Activated CD4-positive, CD25-positive, alpha-beta regulatory T cell treated with anti-CD3 and anti-CD28 coated beads, Interleukin-2, amount 50 U/mL, for 16 hours (primary cell): ENCODE results near the gene SEC22A.

Experiments used
- DNase-seq: peaks from one replicate; pipeline ENCODE4 v3.0.0-alpha.2; 2020; ENCODE audit warnings: low read depth, low spot score

The SEC22A gene

GRCh38 chr3:123201557-123202427 is at the start of gene SEC22A:
Gene SEC22A, plus strand, starts transcription at chr3:123201943. Its CDS starts 7,275 bp downstream, at chr3:123209218.
- peak; percentile 92 for DNase-seq

- no peak for DNase-seq
Observed at GRCh38 chr3:123152687-123153086, 49.1 kb upstream of the SEC22A start.

- DNase-seq, result no peak
Observed at GRCh38 chr3:123153125-123154019, 48.4 kb upstream of the SEC22A start.

GRCh38 chr3:123154020-123154985 is 47.4 kb upstream of the SEC22A start:
- DNase-seq, result no peak

- no peak for DNase-seq
Observed at GRCh38 chr3:123155471-123156011, 46.2 kb upstream of the SEC22A start.

GRCh38 chr3:123156276-123156995 is 45.3 kb upstream of the SEC22A start:
- no peak for DNase-seq

GRCh38 chr3:123157209-123157597 is 44.5 kb upstream of the SEC22A start:
- no peak for DNase-seq

GRCh38 chr3:123157598-123158287 is 44.0 kb upstream of the SEC22A start:
- DNase-seq, result no peak

- DNase-seq, result no peak
Observed at GRCh38 chr3:123158330-123158729, 43.4 kb upstream of the SEC22A start.

- DNase-seq, result no peak
Observed at GRCh38 chr3:123158899-123159390, 42.8 kb upstream of the SEC22A start.

GRCh38 chr3:123159926-123160635 is 41.7 kb upstream of the SEC22A start:
- no peak for DNase-seq

- DNase-seq, result no peak
Observed at GRCh38 chr3:123161167-123161566, 40.6 kb upstream of the SEC22A start.

- DNase-seq, result no peak
Observed at GRCh38 chr3:123163141-123163540, 38.6 kb upstream of the SEC22A start.

- no peak for DNase-seq
Observed at GRCh38 chr3:123165163-123165562, 36.6 kb upstream of the SEC22A start.

GRCh38 chr3:123167686-123168085 is 34.1 kb upstream of the SEC22A start:
- no peak for DNase-seq

GRCh38 chr3:123168122-123168521 is 33.6 kb upstream of the SEC22A start:
- no peak for DNase-seq

- no peak for DNase-seq
Observed at GRCh38 chr3:123168605-123169004, 33.1 kb upstream of the SEC22A start.

- DNase-seq, result no peak
Observed at GRCh38 chr3:123169492-123169929, 32.2 kb upstream of the SEC22A start.

GRCh38 chr3:123169930-123170329 is 31.8 kb upstream of the SEC22A start:
- no peak for DNase-seq
